Keratinocyte (primary cell): ENCODE results near the gene WNT8A. TPM values are rescaled to one million over a fixed set of nuclear protein-coding genes. Genes with fewer than 3 reads are reported as not detected.

ENCODE experiments used
- DNase-seq: peaks from one replicate; pipeline ENCODE4 v3.0.0-alpha.2; 2011; ENCODE audit warnings: low read depth, missing footprints, low spot score
- FAIRE-seq: peaks from 2 replicates; lab custom pipeline; 2011; peaks lifted over from hg19 to GRCh38; lab: Jason Lieb, UNC
- H2AFZ ChIP-seq: 2 replicates; pipeline ENCODE4 v1.6.0; 2012; ENCODE audit warnings: low read length, control low read depth, inconsistent platforms; ENCODE audit not compliant: control insufficient read depth
- H3K27ac ChIP-seq: 2 replicates; pipeline ENCODE4 v1.5.1; 2011; ENCODE audit warnings: low read length; ENCODE audit not compliant: control insufficient read depth, insufficient read depth
- H3K27me3 ChIP-seq: 3 replicates; pipeline ENCODE4 v1.6.0; 2011; ENCODE audit warnings: low read length; ENCODE audit not compliant: control insufficient read depth, insufficient read depth; ENCODE audit errors: extremely low read depth
- H3K36me3 ChIP-seq, 2 experiments: 2 replicates in 1 of 2; 3 replicates in 1 of 2; pipeline ENCODE4 v1.5.1; 2011; ENCODE audit warnings: low read length in 2 of 2, mild to moderate bottlenecking in 1 of 2; ENCODE audit not compliant: control insufficient read depth in 2 of 2, insufficient read depth in 2 of 2; ENCODE audit errors: extremely low read depth in 1 of 2
- H3K4me1 ChIP-seq: 3 replicates; pipeline ENCODE4 v1.5.1; 2011; ENCODE audit warnings: low read length; ENCODE audit not compliant: control insufficient read depth, insufficient read depth; ENCODE audit errors: extremely low read depth
- H3K4me2 ChIP-seq: 3 replicates; pipeline ENCODE4 v1.6.0; 2011; ENCODE audit warnings: low read depth, low read length; ENCODE audit not compliant: control insufficient read depth, insufficient read depth; ENCODE audit errors: extremely low read depth
- H3K4me3 ChIP-seq, 3 experiments: fragments of 200-600 bp in 1 of 3; sonication (generic) in 1 of 3; 2 replicates in 2 of 3; 3 replicates in 1 of 3; pipeline ENCODE4 v1.5.1; 2011 to 2016; ENCODE audit warnings: low read length in 3 of 3, mild to moderate bottlenecking in 3 of 3, control low read depth in 2 of 3, inconsistent platforms in 1 of 3, low read depth in 1 of 3, mixed read lengths in 1 of 3, mixed run types in 1 of 3, moderate library complexity in 1 of 3; ENCODE audit not compliant: control insufficient read depth in 2 of 3, insufficient read depth in 2 of 3; ENCODE audit errors: extremely low read depth in 1 of 3
- H3K79me2 ChIP-seq: 2 replicates; pipeline ENCODE4 v1.6.0; 2012; ENCODE audit warnings: low read length; ENCODE audit not compliant: control insufficient read depth, insufficient read depth
- H3K9ac ChIP-seq: 3 replicates; pipeline ENCODE4 v1.6.0; 2011; ENCODE audit warnings: low read length; ENCODE audit not compliant: control insufficient read depth, insufficient read depth; ENCODE audit errors: extremely low read depth
- H3K9me1 ChIP-seq: 3 replicates; pipeline ENCODE4 v1.6.0; 2011; ENCODE audit warnings: low read length; ENCODE audit not compliant: control insufficient read depth, insufficient read depth; ENCODE audit errors: extremely low read depth
- H3K9me3 ChIP-seq: 2 replicates; pipeline ENCODE4 v1.5.1; 2012; ENCODE audit warnings: low read depth, low read length; ENCODE audit not compliant: control insufficient read depth
- H4K20me1 ChIP-seq: 3 replicates; pipeline ENCODE4 v1.6.0; 2011; ENCODE audit warnings: low read length; ENCODE audit not compliant: control insufficient read depth, insufficient read depth; ENCODE audit errors: extremely low read depth
- CTCF ChIP-seq, 3 experiments: IDR thresholded peaks in 1 of 3; conservative IDR thresholded peaks in 1 of 3; optimal IDR thresholded peaks in 1 of 3; 2 replicates in 2 of 3; 3 replicates in 1 of 3; pipeline versions ENCODE3 to v1.5.1; 2011; ENCODE audit warnings: low read length in 3 of 3, mild to moderate bottlenecking in 3 of 3, moderate library complexity in 2 of 3, control low read depth in 1 of 3, inconsistent platforms in 1 of 3; ENCODE audit not compliant: insufficient read depth in 2 of 3; ENCODE audit errors: extremely low read depth in 1 of 3
- EZH2 ChIP-seq: IDR thresholded peaks from one replicate; pipeline ENCODE4 v1.6.1; 2012; ENCODE audit warnings: inconsistent platforms, mild to moderate bottlenecking, low read length, moderate library complexity
- dilution Hi-C: fragments of 300-500 bp; cut with MboI; formaldehyde crosslinking; loops from one replicate; pipeline ENCODE4 v1.7.0; 2020; ENCODE audit warnings: low sequenced_read_pairs; ENCODE audit not compliant: extremely low pct_ligation_motif_present
- polyA plus RNA-seq, 5 experiments: library from polyadenylated mRNA; depleted of rRNA in 3 of 5; stranded (reverse) in 3 of 5; stranded (forward) in 1 of 5; unstranded in 1 of 5; fragments of >200 nt; gene quantifications; 1 replicate in 1 of 5; 2 replicates in 3 of 5; 3 replicates in 1 of 5; pipeline versions ENCODE4 v1.2.1 to v1.2.3, GENCODE V29; 2011 to 2012; ENCODE audit warnings: missing spikeins in 2 of 5, low read depth in 1 of 5, low replicate concordance in 1 of 5

Gene WNT8A
- polyA plus RNA-seq, 1 donor (not counting 4 experiments of a cell fraction or from before 2014, with no cell fraction given) = not detected

GRCh38 chr5:138065102-138065501, 18.7 kb upstream of the WNT8A start:
- dilution Hi-C loops = no loop called here
- Histone ChIP-seq H3K27ac (no peak overlapping the region), H3K4me2 (no peak overlapping the region), H3K4me1 (no peaks in the 10 kb centered on the region), H2AFZ (no peak overlapping the region), H3K9me3 (no peaks in the 10 kb centered on the region), H3K9ac (no peak overlapping the region), H3K9me1 (no peaks in the 10 kb centered on the region), H3K36me3 (no peaks in the 10 kb centered on the region), H4K20me1 (no peaks in the 10 kb centered on the region), H3K79me2 (no peaks in the 10 kb centered on the region), H3K4me3 (no peak overlapping the region), H3K27me3 (no peaks in the 10 kb centered on the region)
- TF ChIP-seq CTCF (optimal IDR thresholded peaks at IDR 0.05 in 1 of 3, IDR thresholded peaks at IDR 0.05 in 1 of 3, conservative IDR thresholded peaks at IDR 0.05 in 1 of 3; ENCODE audit: extremely low read depth in 1 of 3, insufficient read depth in 2 of 3, low read length in 3 of 3) = peak; percentile 24 to 60 (median 34)
- no peak for TF ChIP-seq EZH2
- no peak for DNase-seq
- no peak for FAIRE-seq

GRCh38 chr5:138067945-138068344, 15.9 kb upstream of the WNT8A start:
- Histone ChIP-seq H3K79me2 (no peaks in the 10 kb centered on the region), H3K27ac (no peak overlapping the region), H4K20me1 (no peaks in the 10 kb centered on the region), H3K4me1 (no peaks in the 10 kb centered on the region), H3K4me2 (no peak overlapping the region), H3K9me3 (no peaks in the 10 kb centered on the region), H3K36me3 (no peaks in the 10 kb centered on the region), H2AFZ (no peak overlapping the region), H3K27me3 (no peaks in the 10 kb centered on the region), H3K9ac (no peak overlapping the region), H3K9me1 (no peaks in the 10 kb centered on the region), H3K4me3 (no peak overlapping the region)
- FAIRE-seq (no peak), DNase-seq (no peak)
- TF ChIP-seq CTCF (optimal IDR thresholded peaks at IDR 0.05 in 1 of 3, IDR thresholded peaks at IDR 0.05 in 1 of 3, conservative IDR thresholded peaks at IDR 0.05 in 1 of 3; ENCODE audit: extremely low read depth in 1 of 3, insufficient read depth in 2 of 3, low read length in 3 of 3) (no peak), EZH2 (no peak)
- dilution Hi-C loops = no loop called here
